ENCODE results near the gene DLGAP1.
"Not testable (repeated sequence)": the region's sequence is repeated elsewhere in the genome, so short reads cannot be mapped to it uniquely, and the experiment has no call there.

Gene DLGAP1

GRCh38 chr18:4292696-4293095, 162.4 kb downstream of the DLGAP1 start:
- Histone ChIP-seq H4K20me1 (ENCODE audit: insufficient read depth, low read length) (no peaks in the 10 kb centered on the region), H3K9me3 (ENCODE audit: low read length) (no peaks in the 10 kb centered on the region), H2AFZ (ENCODE audit: low read length) (no peak overlapping the region), H3K4me1 (ENCODE audit: insufficient read depth, low read length, severe bottlenecking) (no peaks in the 10 kb centered on the region), H3K9me2 (ENCODE audit: low read depth, low read length) (no peaks in the 10 kb centered on the region), H3K9ac (ENCODE audit: low read length) (no peak overlapping the region), H3K4me2 (ENCODE audit: low read length) (no peak overlapping the region), H3K27ac (ENCODE audit: low read depth, low read length, poor library complexity, severe bottlenecking) (no peak overlapping the region), H3F3A (ENCODE audit: insufficient read depth, low read length) (no peaks in the 10 kb centered on the region), H3K36me3 (ENCODE audit: insufficient read depth, low read length) (no peaks in the 10 kb centered on the region), H3K4me3 (ENCODE audit: low read depth, low read length, poor library complexity, severe bottlenecking) (no peak overlapping the region), H3K79me2 (ENCODE audit: insufficient read depth, low read length) (no peaks in the 10 kb centered on the region), H3K27me3 (ENCODE audit: insufficient read depth, low read length) (no peaks in the 10 kb centered on the region)
- no peak for TF ChIP-seq EZH2 (IDR thresholded peaks at IDR 0.05; ENCODE audit: borderline replicate concordance, low read length)

GRCh38 chr18:4287340-4287739, 167.8 kb downstream of the DLGAP1 start:
- not testable (repeated sequence) for H3K4me3 ChIP-seq (ENCODE audit: low read depth, low read length, poor library complexity, severe bottlenecking); H3K4me1 ChIP-seq (ENCODE audit: insufficient read depth, low read length, severe bottlenecking); H3K27me3 ChIP-seq (ENCODE audit: insufficient read depth, low read length)

GRCh38 chr18:4286256-4286655, 168.9 kb downstream of the DLGAP1 start:
- H3K27me3 ChIP-seq (ENCODE audit: insufficient read depth, low read length), result no peaks in the 10 kb centered on the region
- TF ChIP-seq EZH2 (IDR thresholded peaks at IDR 0.05; ENCODE audit: borderline replicate concordance, low read length), result no peak
- no peak for TF ChIP-seq CTCF (IDR thresholded peaks at IDR 0.05; ENCODE audit: low read length)
- H3K27ac ChIP-seq (ENCODE audit: low read depth, low read length, poor library complexity, severe bottlenecking), result no peak overlapping the region
- H3K36me3 ChIP-seq (ENCODE audit: insufficient read depth, low read length), result no peaks in the 10 kb centered on the region
- no peaks in the 10 kb centered on the region for H3K79me2 ChIP-seq (ENCODE audit: insufficient read depth, low read length)
- no peak overlapping the region for H3K9ac ChIP-seq (ENCODE audit: low read length)
- no peaks in the 10 kb centered on the region for H3K9me2 ChIP-seq (ENCODE audit: low read depth, low read length)
- no peaks in the 10 kb centered on the region for H3F3A ChIP-seq (ENCODE audit: insufficient read depth, low read length)
- no peak overlapping the region for H3K4me2 ChIP-seq (ENCODE audit: low read length)
- no peak overlapping the region for H2AFZ ChIP-seq (ENCODE audit: low read length)
- H3K4me3 ChIP-seq (ENCODE audit: low read depth, low read length, poor library complexity, severe bottlenecking), result no peak overlapping the region
- no peaks in the 10 kb centered on the region for H3K9me3 ChIP-seq (ENCODE audit: low read length)
- no peaks in the 10 kb centered on the region for H4K20me1 ChIP-seq (ENCODE audit: insufficient read depth, low read length)
- no peaks in the 10 kb centered on the region for H3K4me1 ChIP-seq (ENCODE audit: insufficient read depth, low read length, severe bottlenecking)

More at GRCh38 chr18:4287340-4287739, 167.8 kb downstream of the DLGAP1 start:
- not testable (repeated sequence) for H3K9me2 ChIP-seq (ENCODE audit: low read depth, low read length); H2AFZ ChIP-seq (ENCODE audit: low read length); H3K36me3 ChIP-seq (ENCODE audit: insufficient read depth, low read length); H3K4me2 ChIP-seq (ENCODE audit: low read length); H3F3A ChIP-seq (ENCODE audit: insufficient read depth, low read length); H4K20me1 ChIP-seq (ENCODE audit: insufficient read depth, low read length); H3K9me3 ChIP-seq (ENCODE audit: low read length); H3K79me2 ChIP-seq (ENCODE audit: insufficient read depth, low read length); H3K27ac ChIP-seq (ENCODE audit: low read depth, low read length, poor library complexity, severe bottlenecking); H3K9ac ChIP-seq (ENCODE audit: low read length)

GRCh38 chr18:4285525-4285924, 169.6 kb downstream of the DLGAP1 start:
- Histone ChIP-seq H3K36me3 (ENCODE audit: insufficient read depth, low read length) (no peaks in the 10 kb centered on the region), H4K20me1 (ENCODE audit: insufficient read depth, low read length) (no peaks in the 10 kb centered on the region), H2AFZ (ENCODE audit: low read length) (no peak overlapping the region), H3K27me3 (ENCODE audit: insufficient read depth, low read length) (no peaks in the 10 kb centered on the region), H3F3A (ENCODE audit: insufficient read depth, low read length) (no peaks in the 10 kb centered on the region), H3K4me1 (ENCODE audit: insufficient read depth, low read length, severe bottlenecking) (no peaks in the 10 kb centered on the region), H3K9me3 (ENCODE audit: low read length) (no peaks in the 10 kb centered on the region), H3K9ac (ENCODE audit: low read length) (no peak overlapping the region), H3K27ac (ENCODE audit: low read depth, low read length, poor library complexity, severe bottlenecking) (no peak overlapping the region), H3K79me2 (ENCODE audit: insufficient read depth, low read length) (no peaks in the 10 kb centered on the region), H3K4me3 (ENCODE audit: low read depth, low read length, poor library complexity, severe bottlenecking) (no peak overlapping the region), H3K9me2 (ENCODE audit: low read depth, low read length) (no peaks in the 10 kb centered on the region), H3K4me2 (ENCODE audit: low read length) (no peak overlapping the region)
- TF ChIP-seq CTCF (IDR thresholded peaks at IDR 0.05; ENCODE audit: low read length) (no peak), EZH2 (IDR thresholded peaks at IDR 0.05; ENCODE audit: borderline replicate concordance, low read length) (no peak)

All from OCI-LY1 (cell line).